Stimulated activated CD8-positive, alpha-beta memory T cell treated with anti-CD3 and anti-CD28 coated beads, Interleukin-4, amount 100 ng/mL, for 48 hours (primary cell): ENCODE results near the gene GARIN5B.
"Not testable (repeated sequence)": the region's sequence is repeated elsewhere in the genome, so short reads cannot be mapped to it uniquely, and the experiment has no call there.

Experiments
- DNase-seq: peaks from one replicate; pipeline ENCODE4 v3.0.0-alpha.2; 2020

The GARIN5B gene

DNA sequence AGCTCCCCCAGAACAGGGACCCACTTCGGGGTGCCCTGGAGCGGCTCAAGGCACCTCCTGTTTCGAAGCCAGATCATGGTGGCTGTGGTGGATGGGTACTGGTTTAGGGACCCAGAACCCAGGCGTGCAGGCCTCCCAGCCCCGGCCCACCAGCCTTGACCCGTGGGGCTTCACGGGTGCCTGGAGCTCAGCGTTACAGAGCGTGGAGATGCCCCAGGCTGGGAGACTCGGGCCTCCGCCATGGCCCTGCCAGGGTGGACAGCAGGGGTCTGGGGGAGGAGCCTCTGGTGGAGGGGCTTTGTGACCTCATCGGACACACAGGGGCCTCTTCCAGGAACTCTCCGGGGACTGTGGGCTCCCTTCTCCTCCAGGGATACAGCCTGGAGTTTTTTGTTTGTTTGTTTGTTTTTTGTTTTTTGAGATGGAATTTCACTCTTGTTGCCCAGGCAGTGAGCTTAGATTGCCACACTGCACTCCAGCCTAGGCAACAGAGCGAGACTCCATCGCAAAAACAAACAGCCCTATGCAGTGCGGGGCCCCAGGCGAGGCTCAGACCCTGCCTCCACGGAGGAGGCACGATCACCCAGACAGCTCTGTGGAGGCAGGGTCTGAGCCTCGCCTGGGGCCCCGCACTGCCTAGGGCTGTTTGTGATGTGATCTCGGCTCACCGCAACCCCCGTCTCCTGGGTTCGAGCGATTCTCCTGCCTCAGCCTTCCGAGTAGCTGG, at the start of gene GARIN5B:
Gene GARIN5B (minus strand): TSS at position 271 of the 727 bp plus-strand sequence. CDS start 194 bp downstream, at position 77.
- DNase-seq, result no peak

DNA sequence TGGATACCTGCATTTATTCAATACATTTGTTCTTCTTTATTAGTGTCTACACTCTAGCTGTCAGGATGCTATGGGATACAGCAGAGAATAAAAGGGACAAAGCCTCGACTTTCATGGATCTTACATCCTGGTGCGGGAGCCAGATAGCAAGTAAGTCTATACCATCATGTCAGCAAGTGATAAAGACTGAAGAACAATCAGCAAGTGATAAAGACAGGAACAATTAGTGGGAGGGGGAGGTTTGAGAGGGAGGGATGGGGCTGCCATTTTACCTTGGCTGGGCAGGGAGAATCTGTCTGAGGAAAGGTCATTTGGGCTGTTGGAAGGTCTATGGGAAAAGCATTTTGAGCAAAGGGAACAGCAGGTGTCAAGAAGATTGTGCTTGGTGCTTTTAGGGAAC, 47.1 kb upstream of the GARIN5B start:
- DNase-seq, result no peak

DNA sequence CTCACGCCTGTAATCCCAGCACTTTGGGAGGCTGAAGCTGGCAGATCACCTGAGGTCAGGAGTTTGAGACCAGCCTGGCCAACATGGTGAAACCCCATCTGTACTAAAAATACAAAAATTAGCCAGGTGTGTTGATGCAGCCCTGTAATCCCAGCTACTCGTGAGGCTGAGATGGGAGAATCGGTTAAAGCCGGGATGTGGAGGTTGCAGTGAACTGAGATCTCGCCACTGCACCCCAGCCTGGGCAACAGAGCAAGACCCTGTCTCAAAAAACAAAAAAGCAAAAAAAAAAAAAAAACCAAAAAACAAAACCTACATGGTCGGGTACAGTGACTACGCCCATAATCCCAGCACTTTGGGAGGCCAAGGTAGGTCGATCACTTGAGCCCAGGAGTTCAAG, 46.1 kb upstream of the GARIN5B start:
- not testable (repeated sequence) for DNase-seq

DNA sequence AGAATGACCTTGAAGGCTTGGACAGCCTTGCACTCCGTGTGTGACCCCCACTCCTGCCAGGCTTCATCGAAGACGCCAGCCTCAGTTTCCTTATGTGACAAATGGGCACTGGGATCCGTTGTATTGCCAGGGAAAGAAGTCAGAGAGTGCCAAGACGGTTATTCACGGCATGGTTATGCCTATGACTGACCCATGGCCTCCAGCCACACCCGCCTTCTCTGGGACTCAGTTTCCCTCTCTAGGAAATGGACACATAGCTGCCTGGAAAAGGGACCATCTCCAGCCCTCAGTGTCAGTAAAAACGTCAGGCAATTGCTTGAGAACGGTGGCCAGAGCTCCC, 45.4 kb upstream of the GARIN5B start:
- no peak for DNase-seq

DNA sequence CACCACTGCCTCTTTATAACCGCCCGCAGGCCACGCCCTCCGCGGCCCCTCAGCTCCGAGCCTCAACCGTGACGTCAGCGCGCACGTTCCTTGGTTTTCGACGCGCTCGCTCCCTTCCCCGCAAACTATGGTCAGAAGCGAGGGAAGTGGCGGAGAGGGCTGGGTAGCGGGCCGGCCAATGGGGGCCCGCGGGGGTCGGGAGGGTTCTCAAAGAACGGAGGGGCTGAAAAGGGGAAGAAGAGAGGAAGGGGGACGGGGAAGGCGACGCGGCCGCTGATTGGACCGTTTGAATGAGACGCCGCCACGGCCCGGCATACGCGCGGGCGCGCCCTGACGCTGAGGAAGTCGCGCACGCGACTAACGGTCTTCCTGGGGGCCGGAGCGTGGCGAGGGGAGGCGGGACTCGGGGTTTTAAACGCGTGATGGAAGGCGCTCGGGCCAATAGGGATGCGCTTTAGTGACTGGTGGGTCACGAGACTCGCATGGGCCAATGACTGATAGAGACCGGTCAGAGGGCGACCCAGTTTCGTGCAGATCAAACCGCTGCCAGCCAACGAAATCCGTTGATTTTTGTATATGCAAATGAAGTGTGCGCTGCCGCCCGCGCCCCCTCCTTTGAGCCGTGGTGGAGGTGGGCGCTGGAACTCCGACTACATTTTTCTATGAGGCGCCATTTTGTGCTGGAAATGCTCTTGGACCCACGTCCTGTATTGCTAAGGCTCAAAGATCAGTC, 44.9 kb upstream of the GARIN5B start:
- DNase-seq, result peak; percentile 96

DNA sequence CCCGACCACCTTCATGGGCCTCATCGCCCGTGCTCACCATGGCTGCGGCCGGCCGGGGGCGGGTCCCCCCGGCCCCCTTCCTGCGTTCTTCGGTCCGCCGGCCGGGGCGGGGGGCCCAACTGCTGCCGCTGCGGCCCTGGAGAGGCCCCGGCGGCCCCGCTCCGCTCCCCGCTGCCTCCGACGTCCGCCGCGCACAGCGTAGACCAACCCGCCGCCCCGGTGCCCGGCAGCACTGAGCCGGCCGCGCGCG, 44.4 kb upstream of the GARIN5B start, which contains the start of gene UBE2S:
Gene UBE2S (minus strand): TSS at position 239 of the 250 bp plus-strand sequence. CDS start 199 bp downstream, at position 40.
- DNase-seq, result not testable (repeated sequence)

DNA sequence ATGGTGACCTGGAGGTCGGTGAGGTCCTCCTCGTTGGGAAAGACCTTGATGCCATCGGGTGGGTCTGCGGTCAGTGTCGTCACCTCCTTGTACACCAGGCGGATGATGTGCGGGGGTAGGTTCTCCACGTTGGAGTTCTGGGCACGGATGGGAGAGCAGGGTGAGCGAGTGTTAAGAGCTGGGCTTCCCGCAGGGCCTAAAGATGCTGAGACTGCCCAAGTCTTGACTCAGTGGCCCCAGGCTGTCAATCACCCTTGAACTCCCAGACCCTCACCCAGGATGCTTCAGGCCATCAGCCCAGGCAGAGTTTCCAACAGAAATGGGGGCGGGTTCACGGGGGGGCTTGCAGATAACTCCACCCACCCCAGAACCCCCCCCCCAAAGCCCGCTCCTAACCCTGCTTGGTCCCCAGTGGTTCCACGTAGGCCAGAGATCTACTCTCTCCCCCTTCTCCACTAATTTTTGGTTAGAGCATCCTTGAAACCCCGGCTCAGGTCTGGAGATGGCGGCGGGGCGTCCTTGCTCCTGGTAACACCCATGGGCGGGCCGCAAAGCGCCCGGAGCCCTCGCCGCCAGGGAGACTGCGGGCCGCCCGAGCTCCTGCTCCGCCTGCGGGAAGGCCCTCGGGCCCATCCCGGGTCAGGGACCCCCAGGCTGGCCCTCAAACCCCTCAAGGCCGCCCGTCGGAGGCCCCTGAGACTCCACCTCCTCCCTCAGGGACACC, 43.9 kb upstream of the GARIN5B start:
- DNase-seq, result peak; percentile 53

DNA sequence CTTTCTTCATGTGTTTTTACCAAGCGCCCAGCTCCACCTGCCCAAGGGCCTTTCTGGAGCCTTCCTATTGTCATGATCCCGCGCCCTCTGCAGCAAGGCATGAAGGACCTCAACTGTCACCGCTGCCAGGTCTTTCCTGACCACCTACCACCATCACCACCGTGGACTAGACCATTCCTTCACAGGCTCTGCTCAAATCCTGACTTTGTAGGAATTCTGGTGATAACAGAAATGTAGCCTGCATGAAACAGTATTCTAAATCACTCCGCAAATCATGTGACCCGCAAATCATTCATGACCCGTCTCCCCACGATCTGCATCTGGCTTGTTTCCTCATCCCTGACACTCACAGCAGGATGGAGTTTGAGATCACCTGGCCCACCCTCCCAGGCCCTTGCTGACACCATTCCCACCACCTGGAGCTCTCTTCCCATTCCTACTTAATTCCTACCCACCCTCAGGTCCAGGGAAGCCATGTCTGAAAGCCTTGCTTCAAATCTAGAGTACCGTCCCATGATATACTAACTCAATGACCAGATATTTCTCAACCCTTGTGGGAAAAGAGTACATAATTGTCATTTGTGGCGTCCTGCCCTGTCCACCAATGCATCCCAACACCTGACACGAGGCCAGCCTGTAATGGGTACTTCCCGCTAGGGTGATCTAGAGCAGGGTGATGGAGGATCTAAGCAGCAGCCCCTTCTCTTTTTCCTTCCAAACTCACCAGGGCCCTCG, 43.2 kb upstream of the GARIN5B start:
- DNase-seq, result no peak

DNA sequence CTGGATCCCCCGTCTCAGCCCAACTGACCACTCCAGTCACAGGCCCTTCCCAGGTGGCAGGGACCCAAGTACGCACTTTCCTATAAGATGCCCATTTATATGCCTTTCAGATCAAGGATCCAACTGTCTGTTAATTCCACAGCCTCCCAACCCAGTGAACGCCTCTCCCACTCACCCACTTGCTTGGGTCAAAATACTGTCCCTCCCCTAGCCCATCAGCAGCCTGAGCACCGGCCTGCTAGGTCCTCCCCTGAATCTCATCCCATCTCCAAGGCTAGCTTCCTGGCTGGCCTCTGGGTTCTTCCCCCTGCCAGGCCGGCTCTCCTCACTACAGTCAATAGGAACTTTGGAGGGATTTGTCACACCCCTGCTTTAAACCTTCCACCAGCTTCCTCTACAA, 42.6 kb upstream of the GARIN5B start:
- no peak for DNase-seq

DNA sequence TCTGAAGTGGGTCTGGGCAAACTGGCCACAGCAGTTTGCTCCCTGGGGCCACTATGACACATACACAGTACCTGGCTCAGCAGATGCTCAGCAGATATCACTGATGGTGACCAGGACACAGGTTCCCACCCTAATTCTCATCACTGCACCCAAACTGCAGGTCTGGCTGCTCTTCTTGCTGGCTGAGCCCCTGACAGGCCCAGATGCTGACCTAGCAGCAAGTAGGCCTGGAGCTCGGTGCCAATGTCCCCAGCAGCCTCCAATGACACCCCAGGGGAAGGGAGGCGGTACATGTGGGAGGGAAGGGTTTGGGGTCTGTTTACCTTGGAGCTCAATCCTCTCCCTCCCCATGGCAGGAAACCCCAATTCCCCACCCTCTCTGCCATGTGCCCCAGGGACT, 39.4 kb upstream of the GARIN5B start:
- no peak for DNase-seq

DNA sequence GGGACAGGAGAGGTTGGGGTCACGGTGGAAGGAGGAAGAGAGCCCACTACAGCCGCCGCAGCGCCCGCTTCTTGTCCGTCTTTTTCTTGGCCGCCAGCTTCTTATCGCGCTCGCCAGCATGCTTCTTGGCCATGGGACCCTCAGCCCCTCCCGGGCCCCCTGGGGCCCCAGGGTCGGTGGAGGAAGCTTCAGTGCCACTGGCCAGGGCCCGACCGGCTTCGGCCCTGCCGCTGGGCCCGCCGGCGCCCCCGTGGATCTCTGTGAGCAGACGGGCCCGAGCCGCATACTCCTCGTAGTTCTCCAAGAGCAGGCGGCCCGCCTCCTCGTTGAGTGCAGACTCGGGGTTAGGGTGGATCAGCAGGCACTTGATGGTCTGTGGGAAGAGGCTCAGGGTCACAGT, 38.3 kb upstream of the GARIN5B start:
- DNase-seq, result not testable (repeated sequence)

DNA sequence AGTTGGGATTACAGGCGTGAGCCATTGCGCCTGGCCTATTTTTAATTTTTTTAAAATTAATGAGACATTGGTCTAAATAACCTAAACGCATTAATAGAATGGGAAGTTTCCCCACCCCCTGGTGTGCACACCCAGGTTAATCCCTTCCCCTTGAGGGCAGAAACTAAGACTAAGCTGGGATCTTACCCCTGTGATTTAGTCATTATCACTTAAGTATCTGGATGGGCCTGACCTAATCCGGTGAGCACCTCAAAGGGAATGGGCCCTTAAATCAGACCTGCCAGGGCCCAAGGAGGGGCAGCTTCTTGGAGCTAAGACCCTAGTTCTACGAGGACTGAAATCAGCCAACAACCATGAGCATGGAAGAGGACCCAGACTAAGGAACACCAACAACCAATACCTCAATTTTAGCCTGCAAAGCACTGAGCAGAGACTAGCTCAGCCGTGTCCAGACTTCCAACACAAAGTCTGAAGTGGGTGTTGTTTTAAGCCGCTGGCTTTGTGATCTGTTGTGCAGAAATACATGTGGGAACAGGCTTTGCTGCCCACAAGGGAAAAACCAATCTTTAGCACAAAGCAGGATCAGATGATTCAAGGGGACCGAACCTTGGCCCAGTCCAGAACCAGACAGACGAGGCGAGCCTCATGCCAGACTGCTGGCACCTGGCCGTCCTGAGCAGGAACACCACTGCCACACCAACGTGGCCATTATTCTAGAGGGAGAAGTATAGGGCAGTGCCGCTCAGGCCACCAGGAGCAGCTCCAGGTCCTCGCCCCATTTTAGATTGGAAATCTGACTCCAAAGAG, 37.4 kb upstream of the GARIN5B start:
- DNase-seq, result no peak

DNA sequence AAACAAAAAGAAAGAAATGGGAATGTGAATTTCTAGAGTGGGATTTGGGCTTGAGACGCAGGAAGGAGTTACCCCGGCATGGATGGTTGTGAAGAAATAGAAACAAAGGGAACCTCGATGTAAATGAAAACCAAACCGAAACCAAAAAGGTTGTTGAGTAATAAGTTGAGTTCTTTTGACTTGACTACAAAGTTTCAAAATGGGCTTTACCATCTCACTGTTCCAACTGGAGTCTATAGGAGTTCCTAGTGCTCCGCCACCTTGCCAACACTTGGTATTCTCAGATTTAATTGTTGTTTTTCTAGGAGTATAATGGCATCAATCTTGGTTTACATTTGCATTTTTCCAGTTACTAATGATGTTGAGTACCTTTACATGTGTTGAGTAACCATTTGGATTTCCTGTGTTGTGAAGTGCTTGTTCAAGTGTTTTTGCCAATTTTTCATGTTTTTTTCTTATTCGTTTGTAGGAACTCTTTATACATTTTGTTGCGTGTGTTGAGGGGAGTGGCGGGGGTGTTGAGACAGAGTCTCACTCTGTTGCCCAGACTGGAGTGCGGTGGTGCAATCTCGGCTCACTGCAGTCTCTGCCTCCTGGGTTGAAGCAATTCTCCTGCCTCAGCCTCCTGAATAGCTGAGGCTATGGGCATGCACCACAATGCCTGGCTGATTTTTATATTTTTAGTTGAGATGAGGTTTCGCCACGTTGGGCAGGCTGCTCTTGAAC, 35.3 kb upstream of the GARIN5B start:
- no peak for DNase-seq

DNA sequence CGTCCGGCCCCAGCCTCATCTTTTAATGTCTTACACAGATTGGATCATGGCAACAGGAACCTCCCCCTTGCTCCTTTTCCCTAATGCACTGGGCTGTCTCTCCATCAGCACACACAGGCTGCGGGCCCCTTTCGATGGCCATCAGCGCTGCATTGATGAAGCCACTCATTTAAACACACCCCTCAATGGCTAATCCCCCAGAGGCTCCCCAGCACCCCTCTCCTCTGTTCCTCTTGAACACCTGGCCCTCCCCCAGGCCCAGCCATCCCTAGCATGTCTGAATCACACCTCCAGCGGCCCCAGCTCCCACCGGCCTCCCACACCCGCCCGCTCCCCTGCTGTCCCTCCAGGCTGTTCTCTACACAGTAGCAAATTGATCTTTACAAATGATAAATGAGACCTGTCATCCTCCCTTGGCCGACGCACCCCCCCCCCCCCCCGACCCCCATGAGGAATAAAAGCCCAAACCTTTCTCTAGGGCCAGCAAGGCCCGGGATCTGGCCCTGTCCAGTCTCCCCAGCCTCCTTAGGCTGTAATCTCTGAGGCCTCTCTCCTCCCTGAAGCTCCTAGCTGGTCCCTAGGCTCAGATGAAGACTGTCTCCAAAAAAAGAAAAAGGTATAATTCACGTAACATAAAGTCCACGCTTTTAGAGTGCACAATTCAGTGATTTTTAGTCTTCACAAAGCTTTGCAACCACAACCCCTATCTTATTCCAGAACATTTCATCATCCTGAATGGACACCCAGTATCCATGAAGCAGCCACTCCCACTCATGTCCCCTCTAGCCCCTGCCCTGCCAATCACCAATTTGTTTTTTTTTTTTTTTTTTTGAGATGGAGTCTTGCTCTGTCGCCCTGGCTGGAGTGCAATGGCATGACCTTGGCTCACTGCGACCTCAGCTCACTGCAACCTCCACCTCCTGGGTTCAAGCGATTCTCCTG, 30.0 kb upstream of the GARIN5B start:
- DNase-seq, result no peak

DNA sequence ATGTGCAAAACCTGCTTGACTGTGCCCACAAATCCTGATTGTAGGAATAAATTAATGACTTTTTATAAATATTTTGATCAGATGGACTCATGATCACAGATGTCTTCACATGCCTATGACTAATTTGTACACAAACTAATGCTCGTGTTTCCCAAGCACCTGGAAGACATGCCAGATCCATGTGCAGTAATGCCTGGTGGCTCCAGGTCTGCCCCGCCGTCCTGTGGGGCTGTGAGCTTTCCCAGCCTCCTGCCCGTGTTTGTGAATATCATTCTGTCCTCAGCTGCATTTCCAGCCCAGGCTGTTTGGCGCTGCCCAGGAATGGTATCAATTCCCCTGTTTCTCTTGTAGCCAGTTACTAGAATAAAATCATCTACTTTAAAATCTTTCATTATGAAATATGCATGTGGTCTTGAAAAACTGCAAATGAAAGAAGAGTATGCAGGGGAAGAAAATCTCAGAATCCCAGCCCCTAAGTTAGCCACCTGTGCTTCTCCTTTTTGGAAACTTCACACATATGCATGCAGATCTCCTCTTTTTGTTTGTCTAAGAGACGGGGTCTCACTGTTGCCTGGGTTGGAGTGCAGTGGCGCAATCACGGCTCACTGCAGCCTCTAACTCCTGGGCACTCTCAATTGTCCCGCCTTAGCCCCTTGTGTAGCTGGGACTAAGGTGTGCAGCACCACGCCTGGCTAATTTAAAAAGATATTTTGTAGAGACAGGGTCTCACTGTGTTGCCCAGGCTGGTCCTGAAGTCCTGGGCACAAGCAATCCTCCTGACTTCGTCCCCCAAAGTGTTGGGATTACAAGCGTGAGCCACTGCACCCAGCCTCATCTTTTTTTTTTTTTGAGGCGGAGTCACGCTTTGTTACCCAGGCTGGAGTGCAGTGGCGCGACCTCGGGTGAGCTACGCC, 28.9 kb upstream of the GARIN5B start:
- no peak for DNase-seq

DNA sequence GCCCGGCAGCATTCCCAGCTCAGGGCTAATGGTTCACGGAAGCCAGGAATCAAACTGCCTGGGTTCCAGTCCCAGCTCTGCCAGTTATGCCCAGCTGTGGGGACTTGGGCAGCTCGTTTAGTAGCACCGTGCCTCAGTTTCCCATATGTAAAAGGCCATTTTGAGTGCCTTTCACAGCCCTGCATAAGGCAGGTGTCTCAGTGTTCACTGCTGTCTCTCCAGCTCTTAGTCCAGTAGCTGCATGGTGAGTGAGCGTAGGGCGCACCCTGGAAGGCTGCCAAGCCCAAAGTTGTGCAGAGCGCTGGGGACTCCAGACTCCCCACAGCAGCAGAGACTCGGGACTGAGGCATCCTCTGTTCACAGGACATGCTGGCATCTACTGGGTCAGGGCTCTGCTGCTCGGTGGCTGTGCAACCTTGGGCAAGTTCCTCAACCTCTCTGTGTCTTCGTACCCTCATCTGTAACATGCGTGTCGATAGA, 28.2 kb upstream of the GARIN5B start:
- DNase-seq, result no peak

DNA sequence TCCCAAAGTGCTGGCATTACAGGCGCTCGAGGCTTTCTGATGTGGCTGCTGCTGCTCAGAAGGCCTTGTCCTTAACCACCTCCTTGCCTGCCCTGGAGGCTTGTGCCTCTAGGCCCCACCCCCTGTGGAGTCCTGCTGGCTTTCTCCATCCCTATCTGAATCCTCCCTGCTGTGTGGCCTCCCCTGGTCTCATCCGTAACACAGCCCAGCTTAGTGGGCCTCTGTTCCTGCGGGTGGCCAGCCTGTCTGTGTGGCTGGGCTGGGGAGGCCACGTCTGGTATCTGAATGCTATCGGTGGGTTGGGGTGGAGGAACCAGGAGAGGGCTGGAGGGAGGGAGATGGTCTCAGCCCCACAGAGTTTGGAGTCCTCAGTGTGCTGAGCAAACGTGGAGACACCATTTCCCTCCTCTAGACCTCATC, 27.4 kb upstream of the GARIN5B start:
- DNase-seq, result no peak

DNA sequence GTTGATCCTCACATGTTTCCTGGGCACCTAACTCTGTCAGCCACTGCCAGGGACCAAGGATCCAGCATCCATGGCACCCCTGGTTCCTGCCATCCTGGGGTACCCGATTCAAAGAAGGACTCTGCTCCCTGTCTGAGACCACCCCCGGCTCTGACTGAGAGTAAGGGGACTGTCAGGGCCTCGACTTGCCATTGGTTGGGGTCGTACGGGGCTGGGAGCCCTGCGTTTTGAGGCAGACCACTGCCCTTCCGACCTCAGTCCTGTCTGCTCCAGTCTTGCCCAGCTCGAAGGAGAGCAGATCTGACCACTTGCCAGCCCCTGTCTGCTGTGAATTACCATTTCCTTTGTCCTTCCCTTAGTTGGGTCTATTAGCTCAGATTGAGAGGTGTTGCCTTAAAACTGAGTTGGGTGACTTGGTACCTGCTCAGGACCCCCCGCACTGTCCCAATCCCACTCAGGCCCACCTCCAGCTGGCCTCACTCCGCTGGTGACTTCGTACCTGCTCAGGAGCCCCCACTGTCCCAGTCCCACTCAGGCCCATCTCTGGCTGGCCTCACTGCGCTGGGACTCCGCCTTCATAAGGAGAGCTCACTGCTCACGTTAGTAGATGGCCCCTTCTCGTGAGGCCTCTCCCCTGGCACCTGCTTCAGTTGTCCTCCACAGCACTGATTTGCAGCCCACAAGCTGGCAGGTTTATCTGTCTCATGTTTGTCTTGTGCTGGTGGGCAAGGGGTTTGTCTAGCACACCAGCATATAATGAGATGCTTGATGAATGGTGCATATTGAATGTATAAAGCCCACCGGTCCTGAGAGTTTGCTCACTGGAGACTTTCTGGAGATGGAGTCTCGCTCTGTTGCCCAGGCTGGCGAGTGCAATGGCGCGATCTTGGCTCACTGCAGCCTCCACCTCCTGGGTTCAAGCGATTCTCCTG, 26.6 kb upstream of the GARIN5B start:
- no peak for DNase-seq
